ENCODE data around the gene PCDH1.

Gene PCDH1

GRCh38 chr5:141875795-141876627 lies 2.2 kb downstream of the PCDH1 start:
- Histone ChIP-seq H3K4me3 (ENCODE audit: low read depth, low read length) (peak overlapping the region; percentile 76), H3K27me3 (peaks cover 14% of the 10 kb centered on the region), H3K4me1 (peaks cover 12% of the 10 kb centered on the region), H3K36me3 (no peaks in the 10 kb centered on the region), H3K9me3 (no peaks in the 10 kb centered on the region)
- no peak for TF ChIP-seq CTCF (IDR thresholded peaks at IDR 0.05; ENCODE audit: low read depth, low read length)
- DNase-seq, result peak; percentile 50

- no peak for DNase-seq
- H3K27me3 ChIP-seq, result peaks cover 14% of the 10 kb centered on the region
- H3K4me3 ChIP-seq (ENCODE audit: low read depth, low read length), result peak overlapping the region; percentile 76
- H3K4me1 ChIP-seq, result peaks cover 6% of the 10 kb centered on the region
- no peaks in the 10 kb centered on the region for H3K9me3 ChIP-seq
- no peak for TF ChIP-seq CTCF (IDR thresholded peaks at IDR 0.05; ENCODE audit: low read depth, low read length)
- H3K36me3 ChIP-seq, result no peaks in the 10 kb centered on the region
Measured at GRCh38 chr5:141875022-141875740, 3.0 kb downstream of the PCDH1 start.

GRCh38 chr5:141874262-141874964 lies 3.8 kb downstream of the PCDH1 start:
- H3K36me3 ChIP-seq, result no peaks in the 10 kb centered on the region
- no peak overlapping the region for H3K4me3 ChIP-seq (ENCODE audit: low read depth, low read length)
- peaks cover 14% of the 10 kb centered on the region for H3K27me3 ChIP-seq
- H3K4me1 ChIP-seq, result peaks cover 2% of the 10 kb centered on the region
- H3K9me3 ChIP-seq, result no peaks in the 10 kb centered on the region
- no peak for DNase-seq
- no peak for TF ChIP-seq CTCF (IDR thresholded peaks at IDR 0.05; ENCODE audit: low read depth, low read length)

GRCh38 chr5:141873933-141874261 lies 4.3 kb downstream of the PCDH1 start:
- no peak for DNase-seq
- no peak for TF ChIP-seq CTCF (IDR thresholded peaks at IDR 0.05; ENCODE audit: low read depth, low read length)
- H3K27me3 ChIP-seq, result peaks cover 14% of the 10 kb centered on the region
- H3K36me3 ChIP-seq, result peaks cover under 1% of the 10 kb centered on the region; the same call in 1 of the 2 replicates
- no peaks in the 10 kb centered on the region for H3K4me1 ChIP-seq
- H3K4me3 ChIP-seq (ENCODE audit: low read depth, low read length), result no peak overlapping the region
- H3K9me3 ChIP-seq, result no peaks in the 10 kb centered on the region

- Histone ChIP-seq H3K4me1 (no peaks in the 10 kb centered on the region; the same call in 1 of the 2 replicates), H3K36me3 (peaks cover 11% of the 10 kb centered on the region; the same call in 1 of the 2 replicates), H3K9me3 (no peaks in the 10 kb centered on the region), H3K4me3 (ENCODE audit: low read depth, low read length) (no peak overlapping the region), H3K27me3 (peaks cover 14% of the 10 kb centered on the region)
- TF ChIP-seq CTCF (IDR thresholded peaks at IDR 0.05; ENCODE audit: low read depth, low read length), result no peak
- no peak for DNase-seq
Measured at GRCh38 chr5:141872496-141873356, 5.5 kb downstream of the PCDH1 start.
